Measurements from ENCODE around the gene CNTLN. TPM values are rescaled to one million over a fixed set of nuclear protein-coding genes. Genes with fewer than 3 reads are reported as not detected.

The CNTLN gene
- total and polyA plus RNA-seq, 2 of the 8 experiments (the other 6 are each of a cell fraction or from before 2014, with no cell fraction given), result 4.8 to 10.8 TPM

DNA sequence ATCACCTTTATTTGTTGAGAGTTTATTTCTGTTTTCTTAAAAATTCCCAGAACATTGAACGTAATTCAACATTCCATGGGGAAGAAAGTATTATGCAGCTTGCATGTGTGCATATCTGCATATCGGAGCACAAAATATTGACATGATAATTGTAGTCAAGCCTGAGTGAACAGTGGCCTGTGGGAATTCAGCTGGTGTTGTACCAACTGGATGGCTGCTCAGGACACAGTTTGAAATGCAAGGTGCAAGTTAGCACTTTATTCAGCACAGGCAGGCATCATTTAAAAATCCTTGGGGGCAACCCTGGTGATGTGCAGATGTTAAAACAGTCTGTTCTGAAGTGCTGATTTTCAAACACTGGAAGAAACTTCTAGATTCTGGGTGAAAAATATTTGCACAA is 82.4 kb downstream of the CNTLN start (continued):
- TF ChIP-seq RBBP5 (IDR thresholded peaks at IDR 0.05; ENCODE audit: borderline replicate concordance, low read depth, low read length), result no peak
- TF ChIP-seq MAFK (IDR thresholded peaks at IDR 0.05; ENCODE audit: low read depth, low read length), result no peak
- TF ChIP-seq BCL11A (IDR thresholded peaks at IDR 0.05; ENCODE audit: low read depth in 2 of 2, low read length in 2 of 2), result no peak
- no peak for TF ChIP-seq SRF (IDR thresholded peaks at IDR 0.05; ENCODE audit: low read depth, low read length)
- TF ChIP-seq YY1 (IDR thresholded peaks at IDR 0.05; ENCODE audit: low read depth, low read length), result no peak
